Activated CD4-positive, alpha-beta T cell treated with anti-CD3 and anti-CD28 coated beads for 4 hours (primary cell): Measurements from ENCODE around the gene FADS2.

Experiments used
- DNase-seq, 2 donors: peaks; one replicate each; pipeline ENCODE4 v3.0.0-alpha.2; 2020

Gene FADS2

GRCh38 chr11:61910187-61911127 is 82.4 kb downstream of the FADS2 start:
- DNase-seq, result no peak

GRCh38 chr11:61911128-61911700 is 83.1 kb downstream of the FADS2 start:
- no peak for DNase-seq

GRCh38 chr11:61911701-61912529 is 83.8 kb downstream of the FADS2 start:
- DNase-seq, result no peak

GRCh38 chr11:61912530-61912898 is 84.4 kb downstream of the FADS2 start:
- no peak for DNase-seq

- no peak for DNase-seq
Observed at GRCh38 chr11:61912991-61913698, 85.0 kb downstream of the FADS2 start.

- DNase-seq, result no peak
Observed at GRCh38 chr11:61913699-61914395, 85.7 kb downstream of the FADS2 start.

GRCh38 chr11:61914471-61915171 is 86.5 kb downstream of the FADS2 start:
- DNase-seq, result no peak

- DNase-seq, result no peak
Observed at GRCh38 chr11:61916737-61917333, 88.7 kb downstream of the FADS2 start.
